ENCODE measurements around the gene TRIM29.

DNA sequence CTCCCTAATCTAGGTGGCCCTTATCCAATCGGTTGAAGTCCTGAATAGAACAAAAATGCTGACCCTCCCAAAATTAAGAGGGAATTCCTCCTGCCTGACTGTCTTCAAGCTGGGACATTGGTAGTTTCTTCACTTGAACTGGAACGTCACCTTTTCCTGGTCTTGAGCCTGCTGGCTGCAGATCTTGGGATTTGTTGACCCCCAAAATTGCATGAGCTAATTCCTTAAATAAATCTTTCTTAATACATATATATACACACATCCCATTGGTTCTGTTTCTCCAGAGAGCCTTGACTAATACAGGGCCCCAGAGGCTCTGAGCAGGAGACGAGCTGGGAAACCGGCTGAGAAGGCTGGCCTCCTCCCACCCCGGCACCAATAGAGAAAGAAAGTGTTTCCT is 46.2 kb downstream of the TRIM29 start:
- TF ChIP-seq POLR2A (IDR thresholded peaks at IDR 0.05): no peak
- TF ChIP-seq, protein P1, sequence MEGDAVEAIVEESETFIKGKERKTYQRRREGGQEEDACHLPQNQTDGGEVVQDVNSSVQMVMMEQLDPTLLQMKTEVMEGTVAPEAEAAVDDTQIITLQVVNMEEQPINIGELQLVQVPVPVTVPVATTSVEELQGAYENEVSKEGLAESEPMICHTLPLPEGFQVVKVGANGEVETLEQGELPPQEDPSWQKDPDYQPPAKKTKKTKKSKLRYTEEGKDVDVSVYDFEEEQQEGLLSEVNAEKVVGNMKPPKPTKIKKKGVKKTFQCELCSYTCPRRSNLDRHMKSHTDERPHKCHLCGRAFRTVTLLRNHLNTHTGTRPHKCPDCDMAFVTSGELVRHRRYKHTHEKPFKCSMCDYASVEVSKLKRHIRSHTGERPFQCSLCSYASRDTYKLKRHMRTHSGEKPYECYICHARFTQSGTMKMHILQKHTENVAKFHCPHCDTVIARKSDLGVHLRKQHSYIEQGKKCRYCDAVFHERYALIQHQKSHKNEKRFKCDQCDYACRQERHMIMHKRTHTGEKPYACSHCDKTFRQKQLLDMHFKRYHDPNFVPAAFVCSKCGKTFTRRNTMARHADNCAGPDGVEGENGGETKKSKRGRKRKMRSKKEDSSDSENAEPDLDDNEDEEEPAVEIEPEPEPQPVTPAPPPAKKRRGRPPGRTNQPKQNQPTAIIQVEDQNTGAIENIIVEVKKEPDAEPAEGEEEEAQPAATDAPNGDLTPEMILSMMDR (IDR thresholded peaks at IDR 0.05): no peak
